IMR-90 (cell line): Measurements from ENCODE around the gene TMEM184B. TPM values are rescaled to one million over a fixed set of nuclear protein-coding genes. Genes with fewer than 3 reads are reported as not detected.

Experiments used
- ATAC-seq: fragments of 200-7000 bp; cut with Tn5 transposase; 2 replicates; pipeline ENCODE4 v1.9.1; 2020; ENCODE audit warnings: low read depth, mild to moderate bottlenecking, moderate library complexity
- BruUV-seq: library from RNA; stranded (reverse); fragments of 400-500 nt; replicated peaks from 2 replicates; lab custom pipeline; 2021; lab: Mats Ljungman, UMichigan
- CTCF ChIA-PET: fragments of 300-600 bp; formaldehyde crosslinking; extraction: SDS; loops from one replicate; lab custom pipeline; 2021; ENCODE audit warnings: antibody characterized with exemption; lab: Yijun Ruan, JAX
- POLR2A ChIA-PET: fragments of 300-600 bp; sonication (Branson Sonifier 250); formaldehyde crosslinking; loops from one replicate; lab custom pipeline; 2022; ENCODE audit warnings: antibody characterized with exemption; ENCODE audit not compliant: unreplicated experiment; lab: Charles Lee
- DNase-seq: peaks from one replicate; pipeline ENCODE4 v3.0.0; 2013
- H2AFZ ChIP-seq: replicated peaks from 2 replicates; pipeline ENCODE3; 2013; ENCODE audit warnings: low read length, mild to moderate bottlenecking; ENCODE audit not compliant: poor library complexity
- H2AK5ac ChIP-seq: 2 replicates; pipeline ENCODE4 v1.6.1; 2013; ENCODE audit warnings: low read depth, low read length, inconsistent platforms
- H2AK9ac ChIP-seq: replicated peaks from 2 replicates; pipeline ENCODE3; 2013; ENCODE audit warnings: mild to moderate bottlenecking, low read depth, low read length, moderate library complexity; ENCODE audit not compliant: poor library complexity
- H2BK120ac ChIP-seq: 2 replicates; pipeline ENCODE4 v1.6.1; 2013; ENCODE audit warnings: low read depth, low read length, inconsistent platforms
- H2BK15ac ChIP-seq: 3 replicates; pipeline ENCODE4 v1.6.1; 2013; ENCODE audit warnings: low read depth, low read length, inconsistent platforms
- H2BK20ac ChIP-seq: 2 replicates; pipeline ENCODE4 v1.6.1; 2013; ENCODE audit warnings: low read depth, mild to moderate bottlenecking, inconsistent platforms, low read length, moderate library complexity
- H2BK5ac ChIP-seq: 2 replicates; pipeline ENCODE4 v1.6.1; 2013; ENCODE audit warnings: mild to moderate bottlenecking, low read depth, low read length, inconsistent platforms; ENCODE audit not compliant: poor library complexity, severe bottlenecking
- H3K14ac ChIP-seq: replicated peaks from 2 replicates; pipeline ENCODE4 v1.6.1; 2013; ENCODE audit warnings: low read depth, low read length, inconsistent platforms
- H3K18ac ChIP-seq: 2 replicates; pipeline ENCODE4 v1.6.1; 2013; ENCODE audit warnings: low read depth, low read length, control low read depth
- H3K23ac ChIP-seq: 2 replicates; pipeline ENCODE4 v1.6.1; 2013; ENCODE audit warnings: low read depth, low read length, inconsistent platforms
- H3K27ac ChIP-seq: 2 replicates; pipeline ENCODE4 v1.5.1; 2013; ENCODE audit warnings: mild to moderate bottlenecking, control low read depth, low read length; ENCODE audit not compliant: insufficient read depth
- H3K27me3 ChIP-seq: 2 replicates; pipeline ENCODE4 v1.6.1; 2013; ENCODE audit warnings: low read length; ENCODE audit not compliant: control insufficient read depth, insufficient read depth
- H3K36me3 ChIP-seq: 2 replicates; pipeline ENCODE4 v1.6.1; 2013; ENCODE audit warnings: low read length, mixed read lengths; ENCODE audit not compliant: control insufficient read depth, insufficient read depth
- H3K4ac ChIP-seq: 2 replicates; pipeline ENCODE4 v1.6.1; 2013; ENCODE audit warnings: low read depth, low read length, inconsistent platforms
- H3K4me1 ChIP-seq: 2 replicates; pipeline ENCODE4 v1.6.1; 2013; ENCODE audit warnings: low read length, mixed read lengths; ENCODE audit not compliant: control insufficient read depth, insufficient read depth
- H3K4me2 ChIP-seq: 2 replicates; pipeline ENCODE4 v1.6.1; 2013; ENCODE audit warnings: low read depth, mild to moderate bottlenecking, control low read depth, low read length, moderate library complexity
- H3K4me3 ChIP-seq: 2 replicates; pipeline ENCODE4 v1.5.1; 2013; ENCODE audit warnings: low read depth, mild to moderate bottlenecking, control low read depth, low read length, moderate library complexity; ENCODE audit not compliant: insufficient read depth
- H3K56ac ChIP-seq: 2 replicates; pipeline ENCODE4 v1.6.1; 2013; ENCODE audit warnings: low read length, inconsistent platforms; ENCODE audit not compliant: insufficient read depth; ENCODE audit errors: extremely low read depth
- H3K79me1 ChIP-seq, 2 experiments: 2 replicates each; pipeline ENCODE4 v1.6.1; 2013; ENCODE audit warnings: low read length in 2 of 2, inconsistent platforms in 1 of 2, low read depth in 1 of 2
- H3K9ac ChIP-seq: 2 replicates; pipeline ENCODE4 v1.6.1; 2013; ENCODE audit warnings: low read depth, low read length, control low read depth
- H3K9me1 ChIP-seq: 2 replicates; pipeline ENCODE4 v1.6.1; 2013; ENCODE audit warnings: low read length, inconsistent platforms; ENCODE audit not compliant: insufficient read depth
- H3K9me3 ChIP-seq: 2 replicates; pipeline ENCODE4 v1.6.1; 2013; ENCODE audit warnings: low read length; ENCODE audit not compliant: control insufficient read depth, insufficient read depth
- H4K20me1 ChIP-seq: 2 replicates; pipeline ENCODE4 v1.6.1; 2013; ENCODE audit warnings: low read length, inconsistent platforms; ENCODE audit not compliant: insufficient read depth
- H4K5ac ChIP-seq: 2 replicates; pipeline ENCODE4 v1.6.1; 2013; ENCODE audit warnings: mild to moderate bottlenecking, low read depth, low read length, control low read depth
- H4K8ac ChIP-seq, 2 experiments: 2 replicates each; pipeline ENCODE4 v1.6.1; 2013; ENCODE audit warnings: low read depth in 2 of 2, low read length in 2 of 2, control low read depth in 1 of 2, inconsistent platforms in 1 of 2
- H4K91ac ChIP-seq: 2 replicates; pipeline ENCODE4 v1.6.1; 2013; ENCODE audit warnings: low read depth, low read length, inconsistent platforms; ENCODE audit not compliant: insufficient read depth
- BHLHE40 ChIP-seq: fragments of 150-350 bp; IDR thresholded peaks from 2 replicates; pipeline ENCODE4 v1.6.1; 2016; ENCODE audit warnings: mild to moderate bottlenecking, low read depth, low read length
- CEBPB ChIP-seq: IDR thresholded peaks from 2 replicates; pipeline ENCODE4 v1.6.1; 2012; ENCODE audit warnings: low read depth, low read length, improper control_type of control experiment
- CHD1 ChIP-seq: IDR thresholded peaks from 2 replicates; pipeline ENCODE4 v1.6.1; 2012; ENCODE audit warnings: low read depth, low read length, improper control_type of control experiment
- CTCF ChIP-seq: conservative IDR thresholded peaks from 2 replicates; pipeline ENCODE4 v1.5.1; 2012; ENCODE audit warnings: mild to moderate bottlenecking, low read depth, low read length, improper control_type of control experiment
- ELK1 ChIP-seq: fragments of 150-350 bp; IDR thresholded peaks from 2 replicates; pipeline ENCODE4 v1.6.1; 2016; ENCODE audit warnings: low read depth, mild to moderate bottlenecking, low read length, moderate library complexity, borderline replicate concordance
- FOS ChIP-seq: fragments of 150-350 bp; IDR thresholded peaks from 2 replicates; pipeline ENCODE4 v1.6.1; 2016; ENCODE audit warnings: low read depth, low read length
- MAFK ChIP-seq: IDR thresholded peaks from 2 replicates; pipeline ENCODE4 v1.6.1; 2012; ENCODE audit warnings: low read depth, low read length, improper control_type of control experiment
- MAZ ChIP-seq: IDR thresholded peaks from 2 replicates; pipeline ENCODE4 v1.6.1; 2012; ENCODE audit warnings: low read depth, mild to moderate bottlenecking, low read length, improper control_type of control experiment, moderate library complexity, borderline replicate concordance
- MXI1 ChIP-seq: IDR thresholded peaks from 2 replicates; pipeline ENCODE4 v1.6.1; 2012; ENCODE audit warnings: low read depth, mild to moderate bottlenecking, low read length, moderate library complexity, borderline replicate concordance
- NFE2L2 ChIP-seq: fragments of 150-350 bp; IDR thresholded peaks from 2 replicates; pipeline ENCODE4 v1.6.1; 2016; ENCODE audit warnings: low read depth, mild to moderate bottlenecking, low read length
- POLR2A ChIP-seq: IDR thresholded peaks from 2 replicates; pipeline ENCODE4 v1.6.1; 2012; ENCODE audit warnings: mild to moderate bottlenecking, low read depth, low read length
- RAD21 ChIP-seq: IDR thresholded peaks from 2 replicates; pipeline ENCODE4 v1.6.1; 2012; ENCODE audit warnings: low read length, improper control_type of control experiment
- RCOR1 ChIP-seq: IDR thresholded peaks from 2 replicates; pipeline ENCODE4 v1.6.1; 2012; ENCODE audit warnings: mild to moderate bottlenecking, low read length, improper control_type of control experiment; ENCODE audit not compliant: insufficient replicate concordance
- RFX5 ChIP-seq: IDR thresholded peaks from 2 replicates; pipeline ENCODE4 v1.8.0; 2012; ENCODE audit warnings: low read depth, mild to moderate bottlenecking, low read length, moderate library complexity
- SMC3 ChIP-seq: fragments of 150-350 bp; IDR thresholded peaks from 2 replicates; pipeline ENCODE4 v1.6.1; 2016; ENCODE audit warnings: low read depth, mild to moderate bottlenecking, antibody characterized with exemption, low read length, moderate library complexity
- USF2 ChIP-seq: fragments of 150-350 bp; IDR thresholded peaks from 2 replicates; pipeline ENCODE4 v1.6.1; 2017; ENCODE audit warnings: mild to moderate bottlenecking, antibody characterized with exemption, low read length, low read depth
- WGBS, 2 experiments: methylation state at CpG; one replicate each; pipeline versions ENCODE4 v1.1.5 to v1.1.7; 2013; ENCODE audit warnings: missing lambda C conversion rate in 2 of 2; ENCODE audit not compliant: insufficient read length in 1 of 2; ENCODE audit errors: extremely low coverage in 2 of 2; 5-methylcytosine and 5-hydroxymethylcytosine counted together
- dilution Hi-C: fragments of 300-500 bp; cut with HindIII; formaldehyde crosslinking; loops from one replicate; pipeline ENCODE4 v1.14.3; 2018; ENCODE audit warnings: low sequenced_read_pairs; ENCODE audit not compliant: unreplicated experiment
- in situ Hi-C: fragments of 300-500 bp; cut with MboI; formaldehyde crosslinking; loops from 3 replicates; pipeline ENCODE4 v1.14.3; 2019; ENCODE audit warnings: low sequenced_read_pairs, inconsistent platforms, mixed read lengths
- intact Hi-C: fragments of 100-400 bp; cut with micrococcal nuclease; formaldehyde crosslinking; loops from 2 replicates; pipeline ENCODE4 v1.10.0; 2022
- polyA plus RNA-seq, 3 experiments: library from polyadenylated mRNA; depleted of rRNA; stranded (reverse); fragments of >200 nt; gene quantifications; 2 replicates each; pipeline ENCODE4 v1.2.3, GENCODE V29; 2012; ENCODE audit warnings: low replicate concordance in 1 of 3
- total RNA-seq: library from RNA; depleted of rRNA; stranded (reverse); fragments of >200 nt; gene quantifications from 2 replicates; pipeline ENCODE4 v1.2.3, GENCODE V29; 2012

Gene TMEM184B
- total and polyA plus RNA-seq, 2 of the 4 experiments (the other 2 are of a cell fraction) = 9.1 to 81.1 TPM

DNA sequence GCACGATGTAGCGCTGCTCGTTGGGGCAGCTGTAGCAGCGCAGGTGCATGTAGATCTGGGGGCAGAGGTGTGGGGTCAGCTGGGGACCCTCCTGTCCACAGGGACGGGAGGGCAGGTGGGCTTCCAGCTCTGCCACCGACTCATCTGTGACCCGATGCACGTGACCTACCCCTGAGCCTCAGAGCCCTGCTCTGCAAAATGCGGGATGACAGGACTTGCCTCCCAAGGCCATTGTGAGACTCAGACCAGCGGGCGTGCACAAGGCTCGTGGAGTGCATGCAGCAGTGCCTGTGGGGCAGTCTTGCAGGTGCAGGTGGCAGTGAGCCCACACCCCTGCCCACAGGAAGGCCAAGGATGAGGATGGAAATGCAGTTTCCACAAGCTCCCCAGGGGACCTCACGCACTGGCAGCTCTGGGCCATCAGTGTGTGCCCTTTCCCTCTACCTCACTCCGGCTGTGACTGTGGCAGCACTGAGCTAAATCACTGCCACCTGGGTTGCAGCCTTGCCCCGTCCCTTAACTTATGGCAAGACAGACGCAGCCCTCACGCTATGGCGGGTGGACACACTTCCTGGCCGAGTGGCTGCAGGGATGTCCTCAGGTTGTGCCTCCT is 26.7 kb downstream of the TMEM184B start:
- no peak overlapping the region for H3K4me2 ChIP-seq
- BruUV-seq = no TSS peak

More for the DNA sequence above, 26.7 kb downstream of the TMEM184B start:
- Histone ChIP-seq H2AK5ac (no peak overlapping the region), H3K23ac (no peak overlapping the region), H3K18ac (no peak overlapping the region), H3K9ac (no peak overlapping the region), H3K36me3 (peaks cover 34% of the 10 kb centered on the region), H3K56ac (no peak overlapping the region), H2BK20ac (no peak overlapping the region), H2AK9ac (peak overlapping the region; percentile 9), H2AFZ (no peak overlapping the region), H3K9me3 (0 out of 2 replicates have a peak, but pooled peaks cover 3% of the 10 kb centered on the region), H2BK15ac (no peak overlapping the region), H3K27ac (no peak overlapping the region), H4K5ac (no peak overlapping the region), H2BK5ac (no peak overlapping the region), H2BK120ac (no peak overlapping the region), H4K91ac (no peak overlapping the region), H3K27me3 (no peaks in the 10 kb centered on the region), H4K20me1 (peaks cover 41% of the 10 kb centered on the region), H3K4me1 (peaks cover 19% of the 10 kb centered on the region), H3K4me3 (no peak overlapping the region), H3K14ac (no peak overlapping the region), H4K8ac (no peak overlapping the region), H3K4ac (no peak overlapping the region), H3K79me1 (peaks cover 30 to 84% of the 10 kb centered on the region in 2 experiments), H3K9me1 (peaks cover 20% of the 10 kb centered on the region)
- ChIA-PET CTCF (interaction anchor here (0.6 kb wide), 1 partner anchor 46 kb away, joined by 4 read pairs; no protein-coding TSS in a partner anchor), POLR2A (no interaction called here)
- in situ Hi-C loops (no loop called here), dilution Hi-C loops (no loop called here), intact Hi-C loops (no loop called here)
- no peak for TF ChIP-seq RAD21
- TF ChIP-seq ELK1 = no peak
- no peak for TF ChIP-seq MAZ
- no peak for TF ChIP-seq USF2
- no peak for TF ChIP-seq RFX5
- TF ChIP-seq RCOR1 = no peak
- no peak for TF ChIP-seq SMC3
- TF ChIP-seq MAFK = no peak
- no peak for TF ChIP-seq BHLHE40
- no peak for TF ChIP-seq CEBPB
- no peak for TF ChIP-seq MXI1
- TF ChIP-seq CHD1 = no peak
- no peak for TF ChIP-seq NFE2L2
- TF ChIP-seq POLR2A = no peak
- TF ChIP-seq CTCF = no peak
- TF ChIP-seq FOS = no peak
- no peak for ATAC-seq
- no peak for DNase-seq
- WGBS, 2 experiments = 94% methylated on average over 12 of the region's 19 CpGs; no CpG with 5 or more reads in 1 of the 2 experiments
